ENCODE data around the gene KRIT1. TPM values are rescaled to one million over a fixed set of nuclear protein-coding genes. Genes with fewer than 3 reads are reported as not detected.

KRIT1 gene
- total RNA-seq, 4 donors from 2014 or later = 28.7 to 47.6 (median 32.5) TPM

DNA sequence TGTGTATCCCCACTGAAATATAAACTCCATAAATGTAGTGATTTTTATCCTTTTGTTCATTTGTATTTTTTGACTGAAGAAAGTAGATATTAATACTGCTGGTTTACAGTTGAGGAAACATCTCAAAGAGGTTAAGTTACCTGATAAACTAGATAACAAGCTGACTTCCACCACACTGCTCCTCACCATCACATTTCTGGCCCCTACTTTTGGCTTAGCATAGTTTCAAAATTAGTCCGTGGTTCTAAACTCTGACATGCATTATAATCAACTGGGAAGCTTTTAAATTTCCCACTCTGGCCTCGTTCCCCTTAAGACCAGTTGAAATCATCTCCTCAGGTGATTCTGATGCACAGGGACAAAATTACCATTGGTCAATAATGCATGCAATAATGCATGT is 43.6 kb upstream of the KRIT1 start:
- Histone ChIP-seq H3K4me3 (no peak overlapping the region), H3K27me3 (no peaks in the 10 kb centered on the region), H3K9me3 (no peaks in the 10 kb centered on the region), H3K27ac (no peak overlapping the region), H3K36me3 (no peaks in the 10 kb centered on the region), H3K4me1 (peaks cover 7 to 16% of the 10 kb centered on the region in 2 donors)
- TF ChIP-seq CTCF (IDR thresholded peaks at IDR 0.05 in 4 of 5, conservative IDR thresholded peaks at IDR 0.05 in 1 of 5) (no peak), POLR2A (IDR thresholded peaks at IDR 0.05) (no peak)
- ATAC-seq (no peak), DNase-seq (no peak)
- in situ Hi-C loops (cut with MboI; ENCODE audit: low sequenced_read_pairs in 4 of 4) (no loop called here), intact Hi-C loops (cut with DNase I; ENCODE audit: low total_unique reads) (no loop called here)

DNA sequence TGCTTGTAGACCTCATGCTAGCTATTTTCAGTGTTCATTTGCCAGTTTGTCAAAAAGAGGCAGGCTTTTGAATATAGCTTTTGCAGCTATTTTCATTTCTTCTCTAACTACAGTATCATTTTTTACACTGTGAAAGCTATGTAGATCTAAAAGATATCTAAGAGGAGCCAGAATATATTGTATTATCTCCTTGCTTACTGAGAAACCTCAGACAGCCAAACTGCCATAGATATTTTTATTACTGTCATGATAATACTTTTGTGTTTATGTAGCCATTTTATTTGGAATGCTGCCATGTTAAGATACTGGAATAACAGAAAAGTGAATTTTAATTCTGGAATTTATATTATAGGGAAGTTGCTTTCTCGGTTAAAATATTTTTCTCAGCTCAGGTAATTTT is 37.2 kb upstream of the KRIT1 start:
- Histone ChIP-seq H3K27me3 (no peaks in the 10 kb centered on the region), H3K36me3 (no peaks in the 10 kb centered on the region), H3K9me3 (no peaks in the 10 kb centered on the region), H3K4me1 (peaks cover 13 to 16% of the 10 kb centered on the region in 2 donors), H3K4me3 (no peak overlapping the region), H3K27ac (no peak overlapping the region)
- ATAC-seq (no peak), DNase-seq (no peak)
- TF ChIP-seq POLR2A (IDR thresholded peaks at IDR 0.05) = no peak
- TF ChIP-seq CTCF (IDR thresholded peaks at IDR 0.05 in 4 of 5, conservative IDR thresholded peaks at IDR 0.05 in 1 of 5) = no peak
- in situ Hi-C loops (cut with MboI; ENCODE audit: low sequenced_read_pairs in 4 of 4) (no loop called here), intact Hi-C loops (cut with DNase I; ENCODE audit: low total_unique reads) (no loop called here)

GRCh38 chr7:92282221-92282814 is 36.6 kb upstream of the KRIT1 start:
- peaks cover 13 to 16% of the 10 kb centered on the region in 2 donors for H3K4me1 ChIP-seq
- H3K4me3 ChIP-seq = no peak overlapping the region
- ATAC-seq = no peak
- in situ Hi-C loops (cut with MboI; ENCODE audit: low sequenced_read_pairs in 4 of 4) (no loop called here), intact Hi-C loops (cut with DNase I; ENCODE audit: low total_unique reads) (no loop called here)
- no peaks in the 10 kb centered on the region for H3K36me3 ChIP-seq
- no peaks in the 10 kb centered on the region for H3K27me3 ChIP-seq
- TF ChIP-seq CTCF (IDR thresholded peaks at IDR 0.05 in 4 of 5, conservative IDR thresholded peaks at IDR 0.05 in 1 of 5) (no peak), POLR2A (IDR thresholded peaks at IDR 0.05) (no peak)
- DNase-seq = no peak
- no peak overlapping the region for H3K27ac ChIP-seq
- no peaks in the 10 kb centered on the region for H3K9me3 ChIP-seq

- in situ Hi-C loops (cut with MboI; ENCODE audit: low sequenced_read_pairs in 4 of 4) = no loop called here
- Histone ChIP-seq H3K36me3 (no peaks in the 10 kb centered on the region), H3K4me3 (no peak overlapping the region), H3K4me1 (peaks cover 13 to 16% of the 10 kb centered on the region in 2 donors), H3K27ac (no peak overlapping the region), H3K9me3 (no peaks in the 10 kb centered on the region), H3K27me3 (no peaks in the 10 kb centered on the region)
- ATAC-seq (no peak), DNase-seq (no peak)
- TF ChIP-seq POLR2A (IDR thresholded peaks at IDR 0.05) (no peak), CTCF (IDR thresholded peaks at IDR 0.05 in 4 of 5, conservative IDR thresholded peaks at IDR 0.05 in 1 of 5) (no peak)
- intact Hi-C loops (cut with DNase I; ENCODE audit: low total_unique reads) = no loop called here
These were observed 35.3 kb upstream of the KRIT1 start for GRCh38 chr7:92281031-92281430.
